Activated CD4-positive, alpha-beta T cell treated with anti-CD3 and anti-CD28 coated beads for 4 hours (primary cell): Measurements from ENCODE around the gene EPHB3.

Experiments used
- DNase-seq, 2 donors: peaks; one replicate each; pipeline ENCODE4 v3.0.0-alpha.2; 2020

Gene EPHB3

GRCh38 chr3:184629555-184630160, 68.1 kb downstream of the EPHB3 start:
- DNase-seq = no peak

- DNase-seq = no peak
Observed at GRCh38 chr3:184630861-184631471, 69.4 kb downstream of the EPHB3 start.

- no peak for DNase-seq
Observed at GRCh38 chr3:184631472-184631861, 69.9 kb downstream of the EPHB3 start.
